Activated T-cell treated with anti-CD3 and anti-CD28 coated beads, Interleukin-2, amount 50 U/mL, for 24 hours (primary cell): ENCODE data around the gene METTL24.
"Not testable (repeated sequence)": the region's sequence is repeated elsewhere in the genome, so short reads cannot be mapped to it uniquely, and the experiment has no call there.

ENCODE experiments used
- DNase-seq: peaks from one replicate; pipeline ENCODE4 v3.0.0-alpha.2; 2020
- H3K27ac Mint-ChIP-seq: 2 replicates; pipeline ENCODE4 v1.8.0; 2020; ENCODE audit warnings: mild to moderate bottlenecking, mixed read lengths
- H3K27me3 Mint-ChIP-seq: 2 replicates; pipeline ENCODE4 v1.8.0; 2020; ENCODE audit warnings: mixed read lengths
- H3K36me3 Mint-ChIP-seq: 2 replicates; pipeline ENCODE4 v1.8.0; 2020; ENCODE audit warnings: low read depth, mixed read lengths
- H3K4me1 Mint-ChIP-seq: 2 replicates; pipeline ENCODE4 v1.8.0; 2020; ENCODE audit warnings: low read depth, mixed read lengths
- H3K4me3 Mint-ChIP-seq: 2 replicates; pipeline ENCODE4 v1.8.0; 2020; ENCODE audit warnings: mild to moderate bottlenecking, moderate library complexity, mixed read lengths
- H3K9me3 Mint-ChIP-seq: 2 replicates; pipeline ENCODE4 v1.8.0; 2020; ENCODE audit warnings: mixed read lengths

Gene METTL24

GRCh38 chr6:110256366-110256765, 101.8 kb downstream of the METTL24 start:
- Mint-ChIP-seq H3K27me3 (peaks cover 5% of the 10 kb centered on the region), H3K9me3 (peaks cover 9% of the 10 kb centered on the region), H3K27ac (no peak overlapping the region), H3K4me1 (no peaks in the 10 kb centered on the region), H3K36me3 (no peaks in the 10 kb centered on the region), H3K4me3 (no peak overlapping the region)
- DNase-seq = no peak

DNA sequence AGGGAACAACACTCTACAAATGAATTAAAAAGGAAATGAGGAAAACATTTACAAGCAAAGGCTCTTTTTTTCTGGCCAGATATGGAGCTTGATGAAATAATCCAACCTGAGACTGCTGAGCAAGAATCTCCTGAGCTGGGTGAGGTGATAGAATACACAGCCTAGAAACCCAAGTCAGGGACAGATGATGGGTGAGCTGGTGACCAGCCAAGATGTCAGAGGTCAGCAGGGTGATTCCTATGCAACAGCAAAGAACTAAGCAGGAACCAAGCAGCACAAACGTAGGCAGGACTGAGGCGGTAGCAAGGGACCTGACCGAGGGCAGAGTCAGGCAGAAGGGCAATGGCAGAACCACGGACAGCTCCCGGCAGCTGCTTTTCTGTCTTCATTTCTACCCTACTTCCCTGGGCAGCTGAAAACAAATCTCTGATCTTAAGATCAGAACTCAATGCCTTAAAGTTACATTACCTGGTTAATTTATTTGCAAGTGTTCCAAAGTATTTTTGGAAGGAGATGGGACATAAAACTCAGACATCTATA, 102.9 kb downstream of the METTL24 start:
- Mint-ChIP-seq H3K27ac (no peak overlapping the region), H3K4me1 (no peaks in the 10 kb centered on the region), H3K9me3 (peaks cover 6% of the 10 kb centered on the region), H3K36me3 (no peaks in the 10 kb centered on the region), H3K27me3 (peaks cover 5% of the 10 kb centered on the region), H3K4me3 (no peak overlapping the region)
- no peak for DNase-seq

DNA sequence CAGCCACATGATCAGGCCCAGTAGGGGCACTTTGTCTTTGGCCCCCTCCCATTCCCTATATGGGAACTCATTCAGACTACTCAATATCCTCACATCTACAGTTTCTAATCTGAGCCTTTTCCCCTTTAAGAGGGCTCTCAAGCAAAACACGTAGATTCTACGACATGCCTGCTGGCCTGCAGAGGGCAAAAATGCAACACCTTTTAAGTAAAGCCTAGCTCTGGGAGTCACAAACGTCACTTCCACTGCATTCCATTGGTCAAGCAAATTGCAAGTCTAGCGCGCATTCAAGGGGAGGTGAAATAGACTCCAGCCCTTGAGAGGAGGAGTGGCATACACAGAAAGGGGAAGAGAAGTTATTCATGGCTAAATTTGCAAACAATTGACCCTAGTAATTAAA, 107.3 kb downstream of the METTL24 start:
- DNase-seq = no peak
- H3K4me3 Mint-ChIP-seq = no peak overlapping the region
- no peaks in the 10 kb centered on the region for H3K4me1 Mint-ChIP-seq
- no peaks in the 10 kb centered on the region for H3K9me3 Mint-ChIP-seq
- no peaks in the 10 kb centered on the region for H3K36me3 Mint-ChIP-seq
- no peak overlapping the region for H3K27ac Mint-ChIP-seq
- H3K27me3 Mint-ChIP-seq = no peaks in the 10 kb centered on the region

- Mint-ChIP-seq H3K4me1 (no peaks in the 10 kb centered on the region), H3K9me3 (no peaks in the 10 kb centered on the region), H3K27me3 (no peaks in the 10 kb centered on the region), H3K36me3 (no peaks in the 10 kb centered on the region), H3K27ac (no peak overlapping the region), H3K4me3 (no peak overlapping the region)
- DNase-seq = no peak
Measured at GRCh38 chr6:110250058-110250457, 108.1 kb downstream of the METTL24 start.

DNA sequence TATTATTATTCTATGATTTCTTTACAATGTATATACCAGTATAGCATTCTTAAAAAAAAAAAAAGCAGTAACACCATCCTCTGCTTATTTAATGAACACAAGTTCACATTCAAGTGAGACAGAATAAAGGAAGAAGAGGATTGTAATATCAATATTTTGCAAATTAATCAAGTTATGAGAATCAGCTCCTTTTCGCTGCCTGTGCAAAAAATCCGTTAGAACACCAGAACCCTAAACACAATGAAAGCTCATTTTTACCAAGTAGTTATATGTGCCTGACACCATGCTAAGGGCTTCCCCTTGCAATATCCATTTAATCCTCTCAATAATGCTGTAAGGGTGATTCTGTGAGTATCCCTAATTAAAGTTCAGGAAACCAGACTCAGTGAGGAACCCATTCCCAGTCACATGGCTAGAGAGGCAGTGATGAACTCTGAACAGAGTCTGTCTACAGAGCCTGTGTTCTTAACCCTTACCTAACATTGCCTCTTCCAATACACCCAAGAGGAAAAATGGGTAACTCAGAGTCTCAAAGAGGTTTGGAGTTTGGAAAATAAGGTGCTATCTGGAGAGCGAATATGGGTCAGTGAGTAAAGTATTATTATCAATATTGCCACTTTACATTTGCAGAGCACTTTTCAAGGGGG, 111.1 kb downstream of the METTL24 start:
- Mint-ChIP-seq H3K27ac (no peak overlapping the region), H3K36me3 (no peaks in the 10 kb centered on the region), H3K27me3 (no peaks in the 10 kb centered on the region), H3K9me3 (no peaks in the 10 kb centered on the region), H3K4me1 (no peaks in the 10 kb centered on the region), H3K4me3 (no peak overlapping the region)
- DNase-seq = no peak

GRCh38 chr6:110246378-110246777, 111.8 kb downstream of the METTL24 start:
- no peak overlapping the region for H3K27ac Mint-ChIP-seq
- no peaks in the 10 kb centered on the region for H3K36me3 Mint-ChIP-seq
- H3K9me3 Mint-ChIP-seq = no peaks in the 10 kb centered on the region
- H3K4me1 Mint-ChIP-seq = no peaks in the 10 kb centered on the region
- no peak for DNase-seq
- H3K27me3 Mint-ChIP-seq = no peaks in the 10 kb centered on the region
- no peak overlapping the region for H3K4me3 Mint-ChIP-seq

- not testable (repeated sequence) for H3K36me3 Mint-ChIP-seq, H3K9me3 Mint-ChIP-seq, H3K4me1 Mint-ChIP-seq
Measured at GRCh38 chr6:110244621-110245020, 113.5 kb downstream of the METTL24 start.

DNA sequence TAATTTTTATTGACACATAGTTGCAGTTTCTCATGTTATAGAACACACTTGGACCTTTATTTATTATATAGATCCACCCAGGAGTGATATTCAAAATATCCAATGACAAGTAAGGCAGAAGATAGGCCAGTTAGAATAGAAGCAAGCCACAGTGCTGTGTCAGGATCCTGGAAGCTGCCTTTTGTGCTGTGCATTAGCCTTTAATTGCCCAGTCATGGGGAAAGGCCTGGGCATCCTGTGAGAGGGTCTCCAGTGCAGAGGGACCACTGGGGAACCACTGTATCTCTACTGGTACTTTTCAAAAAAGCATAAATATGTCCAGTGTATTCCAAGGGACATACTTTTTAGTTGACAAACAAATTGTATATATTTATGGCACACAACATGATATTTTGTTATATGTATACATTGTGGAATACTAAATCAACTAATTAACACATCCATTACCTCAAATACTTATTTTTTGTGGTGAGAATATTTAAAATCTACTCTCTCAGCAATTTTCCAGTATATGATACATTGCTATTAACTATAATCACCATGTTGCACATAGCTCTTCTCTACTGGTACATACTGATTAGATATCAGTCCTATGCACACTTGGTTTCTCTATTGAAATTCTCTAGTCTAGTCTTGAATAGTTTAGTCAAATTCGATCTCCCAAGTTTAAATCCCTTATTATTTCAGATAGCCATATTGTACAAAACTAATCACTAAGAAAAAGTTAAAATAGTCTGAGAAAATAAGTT, 118.4 kb downstream of the METTL24 start:
- H3K36me3 Mint-ChIP-seq = peaks cover 25% of the 10 kb centered on the region
- no peak for DNase-seq

More at GRCh38 chr6:110244621-110245020, 113.5 kb downstream of the METTL24 start:
- not testable (repeated sequence) for H3K27me3 Mint-ChIP-seq, DNase-seq, H3K27ac Mint-ChIP-seq, H3K4me3 Mint-ChIP-seq

DNA sequence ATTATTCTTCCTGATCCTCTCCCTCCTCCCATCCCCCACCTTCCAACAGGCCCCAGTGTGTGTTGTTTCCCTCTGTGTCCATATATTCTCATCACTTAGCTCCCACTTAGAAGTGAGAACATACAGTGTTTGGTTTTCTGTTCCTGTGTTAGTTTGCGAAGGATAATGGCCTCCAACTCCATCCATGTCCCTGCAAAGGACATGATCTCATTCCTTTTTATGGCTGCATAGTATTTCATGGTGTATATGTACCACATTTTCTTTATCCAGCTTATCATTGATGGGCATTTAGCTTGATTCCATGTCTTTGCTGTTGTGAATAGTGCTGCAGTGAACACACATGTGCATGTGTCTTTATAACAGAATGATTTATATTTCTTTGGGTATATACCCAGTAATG, 122.1 kb downstream of the METTL24 start:
- not testable (repeated sequence) for H3K27me3 Mint-ChIP-seq, H3K4me3 Mint-ChIP-seq, H3K27ac Mint-ChIP-seq, DNase-seq, H3K9me3 Mint-ChIP-seq
- H3K36me3 Mint-ChIP-seq = peaks cover 39% of the 10 kb centered on the region
- H3K4me1 Mint-ChIP-seq = peaks cover 12% of the 10 kb centered on the region

More for the DNA sequence above, 118.4 kb downstream of the METTL24 start:
- no peak overlapping the region for H3K4me3 Mint-ChIP-seq
- no peak overlapping the region for H3K27ac Mint-ChIP-seq
- H3K27me3 Mint-ChIP-seq = no peaks in the 10 kb centered on the region
- H3K9me3 Mint-ChIP-seq = peaks cover 4% of the 10 kb centered on the region
- H3K4me1 Mint-ChIP-seq = no peaks in the 10 kb centered on the region

- peaks cover 52% of the 10 kb centered on the region for H3K36me3 Mint-ChIP-seq
- no peak for DNase-seq
- peaks cover 12% of the 10 kb centered on the region for H3K4me1 Mint-ChIP-seq
- H3K4me3 Mint-ChIP-seq = no peak overlapping the region
- H3K27ac Mint-ChIP-seq = peak overlapping the region; percentile 4
- H3K9me3 Mint-ChIP-seq = peaks cover 4% of the 10 kb centered on the region
- no peaks in the 10 kb centered on the region for H3K27me3 Mint-ChIP-seq
Measured at GRCh38 chr6:110233770-110234374, 124.3 kb downstream of the METTL24 start.

DNA sequence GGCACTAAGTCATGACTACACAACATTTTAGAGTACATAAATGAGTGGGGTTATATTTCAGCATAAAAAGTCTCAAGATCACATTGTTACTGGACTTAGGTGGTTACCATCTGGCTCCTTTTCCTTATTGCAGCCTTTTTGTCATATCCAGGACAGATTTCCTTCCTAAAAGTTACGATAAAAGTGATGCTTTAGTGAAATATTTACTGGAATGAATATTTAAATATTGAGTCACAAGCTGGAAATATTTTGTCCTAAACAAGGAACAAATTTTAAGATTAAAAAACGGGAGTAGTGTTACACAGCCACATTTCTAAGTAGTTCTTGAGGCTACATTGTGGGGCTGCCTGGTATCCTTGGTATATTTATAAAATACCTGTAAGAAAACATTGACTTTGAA, 125.7 kb downstream of the METTL24 start:
- peaks cover 12% of the 10 kb centered on the region for H3K4me1 Mint-ChIP-seq
- peaks cover 51% of the 10 kb centered on the region for H3K36me3 Mint-ChIP-seq
- DNase-seq = no peak
- peaks cover 4% of the 10 kb centered on the region for H3K9me3 Mint-ChIP-seq
- H3K27me3 Mint-ChIP-seq = no peaks in the 10 kb centered on the region
- H3K27ac Mint-ChIP-seq = no peak overlapping the region
- no peak overlapping the region for H3K4me3 Mint-ChIP-seq

DNA sequence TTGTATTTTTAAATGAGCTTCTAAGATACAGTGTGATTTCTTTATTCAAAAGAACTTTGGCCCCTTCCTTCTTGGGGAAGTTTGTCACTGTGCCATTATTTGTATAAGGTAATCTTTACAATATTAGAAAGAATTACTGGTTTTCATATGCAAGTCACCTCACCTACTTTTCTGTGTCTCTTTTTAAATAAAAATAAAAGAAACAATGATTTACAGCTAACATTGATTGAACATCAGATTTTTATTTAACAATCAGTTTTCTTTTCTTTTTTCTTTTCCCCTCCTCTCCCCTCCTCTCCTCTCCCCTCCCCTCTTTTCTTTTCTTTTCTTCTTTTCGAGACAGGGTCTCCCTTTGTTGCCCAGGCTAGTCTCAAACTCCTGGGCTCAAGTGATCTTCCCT, 131.9 kb downstream of the METTL24 start:
- no peak overlapping the region for H3K4me3 Mint-ChIP-seq

DNA sequence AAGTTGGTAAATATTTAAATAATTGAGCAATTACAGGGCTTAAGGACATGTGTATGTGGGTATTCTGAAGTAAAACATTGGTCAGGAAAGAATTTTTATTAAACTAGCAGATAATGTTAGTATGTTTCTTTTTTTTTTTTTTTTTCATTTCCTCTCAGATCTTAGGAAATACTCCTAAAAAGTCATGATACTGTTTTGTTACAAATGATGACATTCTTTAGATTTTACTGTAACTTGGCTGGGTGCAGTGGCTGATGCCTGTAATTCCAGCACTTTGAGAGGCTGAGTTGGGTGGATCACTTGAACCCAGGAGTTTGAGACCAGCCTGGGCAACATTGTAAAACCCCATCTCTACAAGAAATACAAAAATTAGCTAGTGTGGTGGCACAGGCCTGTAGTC, 136.4 kb downstream of the METTL24 start:
- no peak for DNase-seq
- H3K27ac Mint-ChIP-seq = no peak overlapping the region
- H3K4me3 Mint-ChIP-seq = no peak overlapping the region
- H3K36me3 Mint-ChIP-seq = peaks cover 79% of the 10 kb centered on the region
- peaks cover 10% of the 10 kb centered on the region for H3K4me1 Mint-ChIP-seq
- H3K27me3 Mint-ChIP-seq = no peaks in the 10 kb centered on the region
- no peaks in the 10 kb centered on the region for H3K9me3 Mint-ChIP-seq

More for the DNA sequence above, 131.9 kb downstream of the METTL24 start:
- Mint-ChIP-seq H3K36me3 (peaks cover 65% of the 10 kb centered on the region), H3K27ac (no peak overlapping the region), H3K4me1 (no peaks in the 10 kb centered on the region), H3K27me3 (no peaks in the 10 kb centered on the region), H3K9me3 (no peaks in the 10 kb centered on the region)
- DNase-seq = no peak

GRCh38 chr6:110217266-110217665, 140.9 kb downstream of the METTL24 start:
- Mint-ChIP-seq H3K27me3 (no peaks in the 10 kb centered on the region), H3K27ac (peak overlapping the region; percentile 44), H3K4me3 (no peak overlapping the region), H3K4me1 (peaks cover 17% of the 10 kb centered on the region), H3K36me3 (peaks cover 91% of the 10 kb centered on the region), H3K9me3 (no peaks in the 10 kb centered on the region)
- no peak for DNase-seq

- Mint-ChIP-seq H3K27ac (peak overlapping the region; percentile 15), H3K4me1 (peaks cover 17% of the 10 kb centered on the region), H3K4me3 (no peak overlapping the region), H3K36me3 (peaks cover 92% of the 10 kb centered on the region), H3K27me3 (no peaks in the 10 kb centered on the region), H3K9me3 (no peaks in the 10 kb centered on the region)
- no peak for DNase-seq
Measured at GRCh38 chr6:110216140-110216539, 142.0 kb downstream of the METTL24 start.
